ENCODE results near the gene ACSL3. TPM values are rescaled to one million over a fixed set of nuclear protein-coding genes. Genes with fewer than 3 reads are reported as not detected.

ACSL3 gene
- total RNA-seq, 1 experiment from 2014 or later = 100 TPM

DNA sequence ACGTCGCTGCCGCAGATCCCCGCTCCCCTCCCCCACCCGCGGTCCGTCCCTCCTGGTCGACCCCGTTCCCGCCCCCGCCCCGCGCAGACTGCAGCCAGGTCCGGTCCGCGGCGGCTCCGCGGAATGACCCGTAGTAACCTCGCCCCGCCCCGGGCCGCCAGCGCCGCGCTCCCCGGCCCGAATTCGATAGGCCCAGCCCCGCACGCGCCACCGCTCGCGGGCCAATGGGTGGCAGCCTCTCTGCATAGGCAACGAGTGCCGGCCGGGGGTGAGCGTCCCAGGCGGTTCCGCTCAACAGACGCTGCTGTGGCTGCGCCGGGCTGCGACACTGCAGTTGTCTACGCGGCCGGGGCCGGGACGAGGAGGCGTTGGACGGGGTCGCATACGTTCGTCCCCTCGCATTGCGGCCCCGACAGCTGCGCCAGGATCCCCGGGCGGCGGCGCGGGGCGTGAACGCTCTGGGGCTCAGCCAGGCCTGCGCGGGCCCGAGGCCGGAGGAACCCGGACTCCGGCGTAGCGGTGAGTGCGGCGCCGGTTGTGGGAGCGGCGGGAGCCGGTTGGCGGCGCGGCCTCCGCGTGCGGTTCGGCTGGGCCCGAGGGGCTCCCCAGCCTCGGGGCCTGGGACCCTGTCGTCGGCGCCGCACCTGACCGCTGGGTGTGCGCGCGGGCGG, at the start of gene ACSL3 (continued):
- TF ChIP-seq, protein P1, sequence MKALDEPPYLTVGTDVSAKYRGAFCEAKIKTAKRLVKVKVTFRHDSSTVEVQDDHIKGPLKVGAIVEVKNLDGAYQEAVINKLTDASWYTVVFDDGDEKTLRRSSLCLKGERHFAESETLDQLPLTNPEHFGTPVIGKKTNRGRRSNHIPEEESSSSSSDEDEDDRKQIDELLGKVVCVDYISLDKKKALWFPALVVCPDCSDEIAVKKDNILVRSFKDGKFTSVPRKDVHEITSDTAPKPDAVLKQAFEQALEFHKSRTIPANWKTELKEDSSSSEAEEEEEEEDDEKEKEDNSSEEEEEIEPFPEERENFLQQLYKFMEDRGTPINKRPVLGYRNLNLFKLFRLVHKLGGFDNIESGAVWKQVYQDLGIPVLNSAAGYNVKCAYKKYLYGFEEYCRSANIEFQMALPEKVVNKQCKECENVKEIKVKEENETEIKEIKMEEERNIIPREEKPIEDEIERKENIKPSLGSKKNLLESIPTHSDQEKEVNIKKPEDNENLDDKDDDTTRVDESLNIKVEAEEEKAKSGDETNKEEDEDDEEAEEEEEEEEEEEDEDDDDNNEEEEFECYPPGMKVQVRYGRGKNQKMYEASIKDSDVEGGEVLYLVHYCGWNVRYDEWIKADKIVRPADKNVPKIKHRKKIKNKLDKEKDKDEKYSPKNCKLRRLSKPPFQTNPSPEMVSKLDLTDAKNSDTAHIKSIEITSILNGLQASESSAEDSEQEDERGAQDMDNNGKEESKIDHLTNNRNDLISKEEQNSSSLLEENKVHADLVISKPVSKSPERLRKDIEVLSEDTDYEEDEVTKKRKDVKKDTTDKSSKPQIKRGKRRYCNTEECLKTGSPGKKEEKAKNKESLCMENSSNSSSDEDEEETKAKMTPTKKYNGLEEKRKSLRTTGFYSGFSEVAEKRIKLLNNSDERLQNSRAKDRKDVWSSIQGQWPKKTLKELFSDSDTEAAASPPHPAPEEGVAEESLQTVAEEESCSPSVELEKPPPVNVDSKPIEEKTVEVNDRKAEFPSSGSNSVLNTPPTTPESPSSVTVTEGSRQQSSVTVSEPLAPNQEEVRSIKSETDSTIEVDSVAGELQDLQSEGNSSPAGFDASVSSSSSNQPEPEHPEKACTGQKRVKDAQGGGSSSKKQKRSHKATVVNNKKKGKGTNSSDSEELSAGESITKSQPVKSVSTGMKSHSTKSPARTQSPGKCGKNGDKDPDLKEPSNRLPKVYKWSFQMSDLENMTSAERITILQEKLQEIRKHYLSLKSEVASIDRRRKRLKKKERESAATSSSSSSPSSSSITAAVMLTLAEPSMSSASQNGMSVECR (CRISPR knock-in tag; IDR thresholded peaks at IDR 0.05; ENCODE audit: borderline replicate concordance) = peak; percentile 96
- no peak for TF ChIP-seq HMGA2 (CRISPR knock-in tag; IDR thresholded peaks at IDR 0.05)
- TF ChIP-seq, protein P2, sequence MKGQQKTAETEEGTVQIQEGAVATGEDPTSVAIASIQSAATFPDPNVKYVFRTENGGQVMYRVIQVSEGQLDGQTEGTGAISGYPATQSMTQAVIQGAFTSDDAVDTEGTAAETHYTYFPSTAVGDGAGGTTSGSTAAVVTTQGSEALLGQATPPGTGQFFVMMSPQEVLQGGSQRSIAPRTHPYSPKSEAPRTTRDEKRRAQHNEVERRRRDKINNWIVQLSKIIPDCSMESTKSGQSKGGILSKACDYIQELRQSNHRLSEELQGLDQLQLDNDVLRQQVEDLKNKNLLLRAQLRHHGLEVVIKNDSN (CRISPR knock-in tag; IDR thresholded peaks at IDR 0.05) = peak; percentile 88
- no peak for TF ChIP-seq ZNF423 (CRISPR knock-in tag; IDR thresholded peaks at IDR 0.05)
- TF ChIP-seq, protein P3, sequence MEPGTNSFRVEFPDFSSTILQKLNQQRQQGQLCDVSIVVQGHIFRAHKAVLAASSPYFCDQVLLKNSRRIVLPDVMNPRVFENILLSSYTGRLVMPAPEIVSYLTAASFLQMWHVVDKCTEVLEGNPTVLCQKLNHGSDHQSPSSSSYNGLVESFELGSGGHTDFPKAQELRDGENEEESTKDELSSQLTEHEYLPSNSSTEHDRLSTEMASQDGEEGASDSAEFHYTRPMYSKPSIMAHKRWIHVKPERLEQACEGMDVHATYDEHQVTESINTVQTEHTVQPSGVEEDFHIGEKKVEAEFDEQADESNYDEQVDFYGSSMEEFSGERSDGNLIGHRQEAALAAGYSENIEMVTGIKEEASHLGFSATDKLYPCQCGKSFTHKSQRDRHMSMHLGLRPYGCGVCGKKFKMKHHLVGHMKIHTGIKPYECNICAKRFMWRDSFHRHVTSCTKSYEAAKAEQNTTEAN (CRISPR knock-in tag; IDR thresholded peaks at IDR 0.05) = peak; percentile 85
- TF ChIP-seq, protein P4, sequence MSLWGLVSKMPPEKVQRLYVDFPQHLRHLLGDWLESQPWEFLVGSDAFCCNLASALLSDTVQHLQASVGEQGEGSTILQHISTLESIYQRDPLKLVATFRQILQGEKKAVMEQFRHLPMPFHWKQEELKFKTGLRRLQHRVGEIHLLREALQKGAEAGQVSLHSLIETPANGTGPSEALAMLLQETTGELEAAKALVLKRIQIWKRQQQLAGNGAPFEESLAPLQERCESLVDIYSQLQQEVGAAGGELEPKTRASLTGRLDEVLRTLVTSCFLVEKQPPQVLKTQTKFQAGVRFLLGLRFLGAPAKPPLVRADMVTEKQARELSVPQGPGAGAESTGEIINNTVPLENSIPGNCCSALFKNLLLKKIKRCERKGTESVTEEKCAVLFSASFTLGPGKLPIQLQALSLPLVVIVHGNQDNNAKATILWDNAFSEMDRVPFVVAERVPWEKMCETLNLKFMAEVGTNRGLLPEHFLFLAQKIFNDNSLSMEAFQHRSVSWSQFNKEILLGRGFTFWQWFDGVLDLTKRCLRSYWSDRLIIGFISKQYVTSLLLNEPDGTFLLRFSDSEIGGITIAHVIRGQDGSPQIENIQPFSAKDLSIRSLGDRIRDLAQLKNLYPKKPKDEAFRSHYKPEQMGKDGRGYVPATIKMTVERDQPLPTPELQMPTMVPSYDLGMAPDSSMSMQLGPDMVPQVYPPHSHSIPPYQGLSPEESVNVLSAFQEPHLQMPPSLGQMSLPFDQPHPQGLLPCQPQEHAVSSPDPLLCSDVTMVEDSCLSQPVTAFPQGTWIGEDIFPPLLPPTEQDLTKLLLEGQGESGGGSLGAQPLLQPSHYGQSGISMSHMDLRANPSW (CRISPR knock-in tag; conservative IDR thresholded peaks at IDR 0.05; ENCODE audit: low read depth) = no peak
- TF ChIP-seq, protein P5, sequence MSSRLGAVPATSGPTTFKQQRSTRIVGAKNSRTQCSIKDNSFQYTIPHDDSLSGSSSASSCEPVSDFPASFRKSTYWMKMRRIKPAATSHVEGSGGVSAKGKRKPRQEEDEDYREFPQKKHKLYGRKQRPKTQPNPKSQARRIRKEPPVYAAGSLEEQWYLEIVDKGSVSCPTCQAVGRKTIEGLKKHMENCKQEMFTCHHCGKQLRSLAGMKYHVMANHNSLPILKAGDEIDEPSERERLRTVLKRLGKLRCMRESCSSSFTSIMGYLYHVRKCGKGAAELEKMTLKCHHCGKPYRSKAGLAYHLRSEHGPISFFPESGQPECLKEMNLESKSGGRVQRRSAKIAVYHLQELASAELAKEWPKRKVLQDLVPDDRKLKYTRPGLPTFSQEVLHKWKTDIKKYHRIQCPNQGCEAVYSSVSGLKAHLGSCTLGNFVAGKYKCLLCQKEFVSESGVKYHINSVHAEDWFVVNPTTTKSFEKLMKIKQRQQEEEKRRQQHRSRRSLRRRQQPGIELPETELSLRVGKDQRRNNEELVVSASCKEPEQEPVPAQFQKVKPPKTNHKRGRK (CRISPR knock-in tag; IDR thresholded peaks at IDR 0.05; ENCODE audit: borderline replicate concordance) = 0 out of 2 replicates have a peak, but pooled peaks have one; percentile 20
- TF ChIP-seq TEAD4 (CRISPR knock-in tag; IDR thresholded peaks at IDR 0.05) = no peak
- peak; percentile 87; the same call in 1 of the 2 replicates for TF ChIP-seq MYBL2 (CRISPR knock-in tag; IDR thresholded peaks at IDR 0.05)
- no peak for TF ChIP-seq NR3C1 (CRISPR knock-in tag; conservative IDR thresholded peaks at IDR 0.05; ENCODE audit: low read depth)

DNA sequence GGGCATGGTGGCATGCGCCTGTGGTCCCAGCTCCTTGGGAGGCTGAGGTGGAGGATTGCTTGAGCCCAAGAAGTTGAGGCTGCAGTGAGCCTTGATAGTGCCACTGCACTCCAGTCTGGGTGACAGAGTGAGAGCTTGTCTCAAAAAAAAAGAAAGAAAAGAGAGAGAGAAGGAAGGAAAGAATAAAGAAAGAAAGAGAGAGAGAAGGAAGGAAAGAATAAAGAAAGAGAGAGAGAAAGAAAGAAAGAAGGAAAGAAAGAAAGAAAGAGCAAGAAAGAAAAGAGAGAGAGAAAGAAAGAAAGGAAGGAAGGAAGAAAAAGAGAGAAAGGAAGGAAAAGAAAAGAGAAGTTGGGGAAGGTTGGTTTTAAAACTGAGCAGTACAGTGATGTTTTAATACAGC, 49.0 kb upstream of the ACSL3 start:
- 0 out of 2 replicates have a peak, but pooled peaks cover under 1% of the 10 kb centered on the region for H3K4me1 Mint-ChIP-seq
- no peak overlapping the region for H3K27ac Mint-ChIP-seq
- H3K36me3 Mint-ChIP-seq = 0 out of 2 replicates have a peak, but pooled peaks cover 3% of the 10 kb centered on the region
- no peaks in the 10 kb centered on the region for H3K27me3 Mint-ChIP-seq (ENCODE audit: low read depth)
- CTCF ChIA-PET = interaction anchor here (1.3 kb wide), 1 partner anchor 91 kb away, joined by 3 read pairs; no protein-coding TSS in a partner anchor
- ATAC-seq (no peak), DNase-seq (ENCODE audit: low spot score) (no peak)
- H3K4me3 Mint-ChIP-seq = no peak overlapping the region
- POLR2A ChIA-PET = interaction anchor here (0.7 kb wide), 1 partner anchor 574 kb away, joined by 4 read pairs; no protein-coding TSS in a partner anchor
- no peaks in the 10 kb centered on the region for H3K9me3 Mint-ChIP-seq
- TF ChIP-seq RELA (CRISPR knock-in tag; IDR thresholded peaks at IDR 0.05; ENCODE audit: borderline replicate concordance) = no peak
- no peak for TF ChIP-seq CBFB (CRISPR knock-in tag; IDR thresholded peaks at IDR 0.05; ENCODE audit: low read depth)
- no peak for TF ChIP-seq SMAD4 (CRISPR knock-in tag; IDR thresholded peaks at IDR 0.05)
- TF ChIP-seq, protein P5 (CRISPR knock-in tag; IDR thresholded peaks at IDR 0.05; ENCODE audit: borderline replicate concordance) = no peak
- TF ChIP-seq, protein P1 (CRISPR knock-in tag; IDR thresholded peaks at IDR 0.05; ENCODE audit: borderline replicate concordance) = no peak
- TF ChIP-seq, protein P6, sequence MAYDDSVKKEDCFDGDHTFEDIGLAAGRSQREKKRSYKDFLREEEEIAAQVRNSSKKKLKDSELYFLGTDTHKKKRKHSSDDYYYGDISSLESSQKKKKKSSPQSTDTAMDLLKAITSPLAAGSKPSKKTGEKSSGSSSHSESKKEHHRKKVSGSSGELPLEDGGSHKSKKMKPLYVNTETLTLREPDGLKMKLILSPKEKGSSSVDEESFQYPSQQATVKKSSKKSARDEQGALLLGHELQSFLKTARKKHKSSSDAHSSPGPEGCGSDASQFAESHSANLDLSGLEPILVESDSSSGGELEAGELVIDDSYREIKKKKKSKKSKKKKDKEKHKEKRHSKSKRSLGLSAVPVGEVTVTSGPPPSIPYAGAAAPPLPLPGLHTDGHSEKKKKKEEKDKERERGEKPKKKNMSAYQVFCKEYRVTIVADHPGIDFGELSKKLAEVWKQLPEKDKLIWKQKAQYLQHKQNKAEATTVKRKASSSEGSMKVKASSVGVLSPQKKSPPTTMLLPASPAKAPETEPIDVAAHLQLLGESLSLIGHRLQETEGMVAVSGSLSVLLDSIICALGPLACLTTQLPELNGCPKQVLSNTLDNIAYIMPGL (CRISPR knock-in tag; IDR thresholded peaks at IDR 0.05) = no peak

Measured in WTC11 (cell line).